GM20000 (cell line): ENCODE measurements around the gene CHST11.

ENCODE experiments used
- DNase-seq: peaks from one replicate; pipeline ENCODE4 v3.0.0; 2012; ENCODE audit warnings: low spot score
- TF ChIP-seq, protein P1 (sequence below): IDR thresholded peaks from 2 replicates; pipeline ENCODE4 v1.5.1; 2012; ENCODE audit warnings: mild to moderate bottlenecking, control low read depth; ENCODE audit errors: extremely low read depth, missing control alignments

CHST11 gene

DNA sequence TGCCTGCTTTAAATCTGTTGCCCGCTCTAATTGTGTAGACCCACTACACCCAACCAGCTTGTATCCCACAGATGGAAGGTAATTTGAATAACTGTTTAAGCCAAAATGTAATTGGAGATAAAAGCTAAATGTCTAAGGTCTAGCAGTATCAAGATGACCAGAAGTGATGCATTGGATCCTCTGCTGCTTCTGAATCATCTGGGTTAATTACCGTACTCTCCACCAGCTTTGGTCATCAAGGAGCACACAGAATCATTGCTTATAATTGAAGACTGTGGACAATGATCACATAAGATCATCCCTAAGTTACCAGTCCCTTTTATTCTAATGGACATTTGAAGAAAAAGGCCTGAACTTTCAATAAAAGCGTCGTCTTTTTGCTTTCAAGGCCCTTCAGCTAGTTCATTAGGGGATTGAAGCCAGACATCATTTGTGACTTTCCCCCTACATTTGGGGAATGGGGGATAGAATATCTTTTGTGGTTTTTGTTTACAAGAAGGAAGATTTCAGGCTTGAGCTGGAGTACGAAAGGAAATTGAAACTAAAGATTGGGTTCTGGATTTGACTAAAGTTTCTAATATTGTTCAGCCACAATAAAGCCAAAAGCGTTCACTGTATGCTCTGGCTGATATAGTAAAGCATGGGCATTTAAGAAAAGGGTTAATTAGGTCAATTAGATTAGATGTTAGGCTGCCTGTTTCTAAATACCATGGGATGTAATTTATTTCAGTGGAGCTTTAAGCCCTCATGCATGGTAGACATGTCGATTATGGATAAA is 123.2 kb downstream of the CHST11 start:
- TF ChIP-seq, protein P1, sequence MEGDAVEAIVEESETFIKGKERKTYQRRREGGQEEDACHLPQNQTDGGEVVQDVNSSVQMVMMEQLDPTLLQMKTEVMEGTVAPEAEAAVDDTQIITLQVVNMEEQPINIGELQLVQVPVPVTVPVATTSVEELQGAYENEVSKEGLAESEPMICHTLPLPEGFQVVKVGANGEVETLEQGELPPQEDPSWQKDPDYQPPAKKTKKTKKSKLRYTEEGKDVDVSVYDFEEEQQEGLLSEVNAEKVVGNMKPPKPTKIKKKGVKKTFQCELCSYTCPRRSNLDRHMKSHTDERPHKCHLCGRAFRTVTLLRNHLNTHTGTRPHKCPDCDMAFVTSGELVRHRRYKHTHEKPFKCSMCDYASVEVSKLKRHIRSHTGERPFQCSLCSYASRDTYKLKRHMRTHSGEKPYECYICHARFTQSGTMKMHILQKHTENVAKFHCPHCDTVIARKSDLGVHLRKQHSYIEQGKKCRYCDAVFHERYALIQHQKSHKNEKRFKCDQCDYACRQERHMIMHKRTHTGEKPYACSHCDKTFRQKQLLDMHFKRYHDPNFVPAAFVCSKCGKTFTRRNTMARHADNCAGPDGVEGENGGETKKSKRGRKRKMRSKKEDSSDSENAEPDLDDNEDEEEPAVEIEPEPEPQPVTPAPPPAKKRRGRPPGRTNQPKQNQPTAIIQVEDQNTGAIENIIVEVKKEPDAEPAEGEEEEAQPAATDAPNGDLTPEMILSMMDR: no peak
- peak; percentile 20 for DNase-seq

DNA sequence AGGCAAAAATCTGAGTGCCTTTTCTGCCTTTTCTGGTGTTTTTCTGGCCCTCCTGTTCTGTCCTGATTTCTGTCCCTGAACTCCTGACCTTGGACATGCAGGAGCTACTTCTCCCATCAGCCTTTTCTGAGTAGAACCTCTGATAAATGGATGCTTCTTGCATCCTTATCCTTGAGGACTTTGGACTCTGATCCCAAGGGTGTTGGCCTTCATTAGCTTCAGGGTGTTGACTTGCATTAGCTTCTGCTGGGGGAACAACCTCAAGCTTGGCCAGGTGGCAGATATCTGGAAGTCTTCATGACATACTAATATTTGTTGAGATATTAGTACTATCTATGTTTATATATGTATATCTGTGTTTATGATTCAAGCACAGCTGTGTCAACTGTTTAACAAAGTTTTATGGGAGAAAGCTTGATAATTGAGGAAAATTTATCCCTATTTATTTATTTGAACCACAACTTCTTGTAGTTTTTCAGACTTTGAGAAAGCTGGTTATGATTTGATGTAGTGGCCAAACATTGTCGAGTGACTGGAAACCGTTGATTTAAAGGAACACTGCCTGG is 124.3 kb downstream of the CHST11 start:
- TF ChIP-seq, protein P1: no peak
- DNase-seq: no peak

DNA sequence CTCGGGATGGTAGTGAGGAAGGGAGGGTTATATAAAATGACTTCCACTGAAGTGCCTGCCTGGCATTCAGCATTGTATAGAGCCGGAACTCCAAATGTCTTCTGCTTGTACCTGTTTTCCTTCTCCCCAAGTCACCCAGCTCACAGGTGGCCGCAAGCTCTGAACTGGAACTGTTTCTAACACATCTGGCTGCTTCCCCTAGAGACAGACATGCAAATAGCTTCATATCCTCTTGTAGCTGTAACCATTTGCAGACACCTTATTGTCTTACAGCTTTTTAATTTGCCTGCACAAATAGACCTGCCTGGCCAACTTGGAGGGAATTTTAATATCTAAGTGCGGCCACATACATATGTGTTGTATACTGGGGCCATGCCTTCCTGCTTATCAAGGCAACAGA is 126.0 kb downstream of the CHST11 start:
- TF ChIP-seq, protein P1: no peak
- peak; percentile 70 for DNase-seq

DNA sequence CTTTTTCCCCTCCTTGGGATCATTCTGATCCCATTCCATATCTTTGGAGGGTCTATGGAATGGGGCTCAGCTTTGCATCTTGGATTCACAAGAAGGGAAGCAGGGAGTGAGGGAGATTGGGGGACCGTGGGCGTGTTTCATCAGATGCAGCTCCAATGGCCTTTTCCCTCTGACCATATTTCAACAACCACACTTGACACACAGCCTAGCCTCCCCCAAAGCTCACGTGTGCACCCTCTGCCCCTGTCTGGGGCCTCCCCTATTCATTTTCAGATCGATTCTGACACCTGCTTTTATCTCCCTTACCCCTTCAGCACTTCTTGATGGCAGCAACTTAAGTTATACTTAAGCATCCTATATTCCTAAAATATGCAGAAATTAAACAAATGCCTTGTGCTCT is 126.6 kb downstream of the CHST11 start:
- TF ChIP-seq, protein P1: no peak

DNA sequence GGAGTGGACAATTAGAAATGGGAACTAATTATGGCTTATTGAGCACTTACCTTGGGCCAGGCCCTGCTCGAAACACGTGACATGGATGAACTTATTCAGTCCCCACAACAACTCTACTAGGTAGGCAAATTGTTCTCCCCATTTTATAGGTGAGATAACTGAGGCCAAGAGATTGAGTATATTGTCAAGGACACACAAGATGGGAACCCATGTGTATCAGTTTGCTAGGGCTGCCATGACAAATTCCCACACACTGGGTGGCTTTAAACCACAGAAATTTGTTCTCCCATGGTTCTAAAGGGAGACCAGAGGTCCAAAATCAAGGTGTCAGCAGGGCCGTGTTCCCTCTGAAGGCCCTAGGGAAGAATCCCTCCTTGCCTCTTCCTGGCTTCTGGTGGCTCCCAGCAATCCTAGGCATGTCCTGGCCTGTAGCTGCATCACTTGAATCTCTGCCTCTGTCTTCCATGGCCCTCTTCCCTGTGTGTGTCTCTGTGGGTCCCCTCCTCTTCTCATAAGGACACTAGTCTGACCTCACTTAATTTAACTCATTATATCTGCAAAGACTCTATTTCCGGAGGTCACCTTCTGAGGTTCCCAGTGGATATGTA is 128.8 kb downstream of the CHST11 start:
- TF ChIP-seq, protein P1: no peak
- no peak for DNase-seq

More for the DNA sequence above, 126.6 kb downstream of the CHST11 start:
- peak; percentile 24 for DNase-seq

DNA sequence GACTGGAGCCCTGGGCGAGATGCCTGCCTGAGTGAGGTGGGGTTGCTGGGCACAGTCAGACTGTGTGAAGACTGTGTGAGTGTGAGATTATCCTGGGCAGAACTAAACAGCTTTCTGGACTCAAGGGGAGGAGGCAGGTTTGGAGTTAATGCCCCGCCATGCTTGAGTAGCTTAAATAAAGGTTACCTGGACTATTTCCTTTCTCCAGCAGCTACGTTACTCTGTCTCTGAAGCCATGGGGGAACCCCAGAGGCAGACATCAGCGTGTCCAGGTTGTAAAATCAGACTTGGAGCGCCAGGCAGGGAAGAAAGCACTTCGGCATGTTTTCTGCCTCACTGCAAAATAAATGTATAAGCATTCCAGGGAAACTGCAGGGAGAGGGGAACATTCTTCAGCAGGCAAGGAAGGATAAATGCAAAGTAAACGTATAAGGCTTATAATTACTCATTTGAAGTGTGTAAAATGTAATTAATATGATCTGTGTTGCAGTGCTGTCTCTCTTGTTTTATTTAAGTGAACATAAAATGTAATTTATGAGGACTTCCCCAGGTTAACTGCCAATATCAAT is 129.7 kb downstream of the CHST11 start:
- no peak for DNase-seq
- TF ChIP-seq, protein P1: no peak
